Midbrain (tissue), 1 donor: ENCODE data around the gene CDH19.

Experiments
- DNase-seq: peaks from one replicate; lab custom pipeline; 2025; lab: John Stamatoyannopoulos, UW

CDH19 gene

GRCh38 chr18:66457245-66457644 is 146.6 kb downstream of the CDH19 start:
- DNase-seq = no peak
